ENCODE measurements around the gene SLC35E4. TPM values are rescaled to one million over a fixed set of nuclear protein-coding genes. Genes with fewer than 3 reads are reported as not detected.

Gene SLC35E4
- total and polyA plus RNA-seq, 4 donors, result 0.14 to 1.2 (median 0.30) TPM

DNA sequence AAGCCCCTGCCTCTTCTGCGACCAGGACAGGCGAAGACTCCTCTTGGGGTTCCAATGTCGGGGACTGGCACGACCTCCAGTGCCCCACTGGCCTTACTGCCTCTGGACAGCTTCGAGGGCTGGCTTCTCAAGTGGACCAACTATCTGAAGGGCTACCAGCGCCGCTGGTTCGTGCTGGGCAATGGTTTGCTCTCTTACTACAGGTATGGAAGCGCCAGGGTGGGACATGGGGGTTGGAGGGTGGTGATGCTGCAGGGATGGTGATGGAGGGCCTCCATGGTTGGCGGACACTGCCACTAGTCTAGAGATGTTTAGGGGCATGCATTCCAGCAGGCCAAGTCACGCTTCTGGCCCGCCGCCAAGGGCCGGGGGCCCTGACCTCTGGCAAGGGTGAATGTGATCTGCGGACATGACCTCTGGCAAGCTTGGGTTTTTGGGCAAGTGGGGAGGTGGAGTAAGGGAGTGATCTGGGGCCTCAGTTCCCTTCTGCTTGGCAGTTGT is 59.8 kb downstream of the SLC35E4 start (continued):
- TF ChIP-seq NR2F2 (IDR thresholded peaks at IDR 0.05) (no peak), RAD21 (IDR thresholded peaks at IDR 0.05) (no peak)

GRCh38 chr22:30695871-30696655 is 60.5 kb downstream of the SLC35E4 start:
- no peaks in the 10 kb centered on the region for H3K27me3 ChIP-seq (ENCODE audit: control insufficient read depth in 4 of 4, insufficient read depth in 4 of 4, low read length in 3 of 4)
- DNase-seq (ENCODE audit: low spot score), result no peak
- TF ChIP-seq YY1 (IDR thresholded peaks at IDR 0.05), result no peak
- no peak for TF ChIP-seq FOXA2 (IDR thresholded peaks at IDR 0.05)
- TF ChIP-seq EGR1 (IDR thresholded peaks at IDR 0.05; ENCODE audit: low read depth in 2 of 2), result no peak
- TF ChIP-seq RAD21 (IDR thresholded peaks at IDR 0.05), result no peak
- no peak for TF ChIP-seq GABPA (IDR thresholded peaks at IDR 0.05 in 1 of 2, conservative IDR thresholded peaks at IDR 0.05 in 1 of 2)
- TF ChIP-seq TAF1 (conservative IDR thresholded peaks at IDR 0.05), result no peak
- TF ChIP-seq FOXA1 (IDR thresholded peaks at IDR 0.05), result no peak
- no peak for TF ChIP-seq NR2F2 (IDR thresholded peaks at IDR 0.05)
- no peak for TF ChIP-seq HNF4G (IDR thresholded peaks at IDR 0.05)
- no peak for TF ChIP-seq RXRA (IDR thresholded peaks at IDR 0.05)
- TF ChIP-seq HNF4A (conservative IDR thresholded peaks at IDR 0.05), result no peak
- TF ChIP-seq JUND (IDR thresholded peaks at IDR 0.05), result no peak
- TF ChIP-seq MAX (IDR thresholded peaks at IDR 0.05), result no peak
- TF ChIP-seq CTCF (IDR thresholded peaks at IDR 0.05; ENCODE audit: low read depth, low read length, missing input control), result no peak
- no peak for TF ChIP-seq REST (IDR thresholded peaks at IDR 0.05)
- TF ChIP-seq, protein P1, sequence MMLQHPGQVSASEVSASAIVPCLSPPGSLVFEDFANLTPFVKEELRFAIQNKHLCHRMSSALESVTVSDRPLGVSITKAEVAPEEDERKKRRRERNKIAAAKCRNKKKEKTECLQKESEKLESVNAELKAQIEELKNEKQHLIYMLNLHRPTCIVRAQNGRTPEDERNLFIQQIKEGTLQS (IDR thresholded peaks at IDR 0.05), result no peak
- TF ChIP-seq, protein P2, sequence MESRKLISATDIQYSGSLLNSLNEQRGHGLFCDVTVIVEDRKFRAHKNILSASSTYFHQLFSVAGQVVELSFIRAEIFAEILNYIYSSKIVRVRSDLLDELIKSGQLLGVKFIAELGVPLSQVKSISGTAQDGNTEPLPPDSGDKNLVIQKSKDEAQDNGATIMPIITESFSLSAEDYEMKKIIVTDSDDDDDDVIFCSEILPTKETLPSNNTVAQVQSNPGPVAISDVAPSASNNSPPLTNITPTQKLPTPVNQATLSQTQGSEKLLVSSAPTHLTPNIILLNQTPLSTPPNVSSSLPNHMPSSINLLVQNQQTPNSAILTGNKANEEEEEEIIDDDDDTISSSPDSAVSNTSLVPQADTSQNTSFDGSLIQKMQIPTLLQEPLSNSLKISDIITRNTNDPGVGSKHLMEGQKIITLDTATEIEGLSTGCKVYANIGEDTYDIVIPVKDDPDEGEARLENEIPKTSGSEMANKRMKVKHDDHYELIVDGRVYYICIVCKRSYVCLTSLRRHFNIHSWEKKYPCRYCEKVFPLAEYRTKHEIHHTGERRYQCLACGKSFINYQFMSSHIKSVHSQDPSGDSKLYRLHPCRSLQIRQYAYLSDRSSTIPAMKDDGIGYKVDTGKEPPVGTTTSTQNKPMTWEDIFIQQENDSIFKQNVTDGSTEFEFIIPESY (IDR thresholded peaks at IDR 0.05), result no peak
- TF ChIP-seq SP1 (IDR thresholded peaks at IDR 0.05), result no peak
- WGBS, result 95% methylated on average over 7 of the region's 7 CpGs
- H3K4me1 ChIP-seq (ENCODE audit: control insufficient read depth in 4 of 4, insufficient read depth in 4 of 4, low read length in 3 of 4), result peaks cover 3 to 16% (median 5%) of the 10 kb centered on the region in 4 donors
- H3K9me3 ChIP-seq (ENCODE audit: control insufficient read depth in 4 of 4, low read length in 3 of 4), result no peaks in the 10 kb centered on the region
- no peak overlapping the region for H3K27ac ChIP-seq (ENCODE audit: low read depth in 1 of 2, low read length in 2 of 2)
- H3K36me3 ChIP-seq (ENCODE audit: control insufficient read depth in 4 of 4, insufficient read depth in 3 of 4, low read depth in 1 of 4, low read length in 3 of 4), result no peaks in the 10 kb centered on the region
- no peak overlapping the region for H3K4me3 ChIP-seq (ENCODE audit: low read depth in 1 of 3, low read length in 3 of 3)
- H3K9ac ChIP-seq (ENCODE audit: low read depth in 1 of 2, low read length in 2 of 2), result no peak overlapping the region

Other genes starting within 250 kb of the SLC35E4 start
- gene RNF215, start 248.4 kb upstream of the SLC35E4 start, total RNA-seq, result 1 to 10 TPM; 7.2 to 7.3 TPM
- gene RNF215, start 248.4 kb upstream of the SLC35E4 start, polyA plus RNA-seq, result 1 to 10 TPM in 1 of 2 donors, under 1 TPM in 1; 0.71 to 4.4 TPM
- gene SEC14L2, start 238.8 kb upstream of the SLC35E4 start, total RNA-seq, result 100 to 1,000 TPM in 1 of 2 donors, 1 to 10 TPM in 1; 6.5 to 110 TPM
- 10 to 100 TPM; 27.6 to 71.6 TPM for gene SEC14L2, start 238.8 kb upstream of the SLC35E4 start, polyA plus RNA-seq
- 1 to 10 TPM; 6.8 to 9.5 TPM for gene MTFP1, start 210.0 kb upstream of the SLC35E4 start, total RNA-seq
- gene MTFP1, start 210.0 kb upstream of the SLC35E4 start, polyA plus RNA-seq, result 10 to 100 TPM in 1 of 2 donors, 1 to 10 TPM in 1; 8.2 to 20.2 TPM
- under 1 TPM in 1 of 2 donors, not detected in 1; 0.33 TPM for gene SEC14L3, start 163.8 kb upstream of the SLC35E4 start, total RNA-seq
- under 1 TPM in 1 of 2 donors, not detected in 1; 0.32 TPM for gene SEC14L3, start 163.8 kb upstream of the SLC35E4 start, polyA plus RNA-seq
- 10 to 100 TPM; 21.2 to 30.3 TPM for gene SEC14L4, start 130.1 kb upstream of the SLC35E4 start, total RNA-seq
- gene SEC14L4, start 130.1 kb upstream of the SLC35E4 start, polyA plus RNA-seq, result 10 to 100 TPM in 1 of 2 donors, 1 to 10 TPM in 1; 5.4 to 13.3 TPM
- gene SEC14L6, start 89.0 kb upstream of the SLC35E4 start, total RNA-seq, result under 1 TPM; 0.25 to 0.70 TPM
- under 1 TPM; 0.18 to 0.31 TPM for gene SEC14L6, start 89.0 kb upstream of the SLC35E4 start, polyA plus RNA-seq
- gene GAL3ST1, start 61.1 kb upstream of the SLC35E4 start, total RNA-seq, result 10 to 100 TPM in 1 of 2 donors, 1 to 10 TPM in 1; 1.0 to 19.4 TPM
- 1 to 10 TPM; 1.4 to 1.7 TPM for gene GAL3ST1, start 61.1 kb upstream of the SLC35E4 start, polyA plus RNA-seq
- gene PES1, start 43.9 kb upstream of the SLC35E4 start, total RNA-seq, result 10 to 100 TPM; 22.0 to 22.6 TPM
- 10 to 100 TPM; 20.0 to 33.1 TPM for gene PES1, start 43.9 kb upstream of the SLC35E4 start, polyA plus RNA-seq
- 10 to 100 TPM in 1 of 2 donors, 1 to 10 TPM in 1; 6.7 to 12.4 TPM for gene TCN2, start 28.6 kb upstream of the SLC35E4 start, total RNA-seq
- gene TCN2, start 28.6 kb upstream of the SLC35E4 start, polyA plus RNA-seq, result 10 to 100 TPM; 13.6 to 14.1 TPM
- gene DUSP18, start 32.1 kb downstream of the SLC35E4 start, total RNA-seq, result 1 to 10 TPM; 1.3 to 2.3 TPM
- gene DUSP18, start 32.1 kb downstream of the SLC35E4 start, polyA plus RNA-seq, result 1 to 10 TPM; 1.0 to 1.9 TPM
- 100 to 1,000 TPM in 1 of 2 donors, 1 to 10 TPM in 1; 1.2 to 192 TPM for gene OSBP2, start 59.1 kb downstream of the SLC35E4 start, total RNA-seq
- under 1 TPM; 0.43 to 0.54 TPM for gene OSBP2, start 59.1 kb downstream of the SLC35E4 start, polyA plus RNA-seq

Measured in liver (tissue), 9 donors.